CD14-positive monocyte (primary cell): ENCODE data around the gene PRRX2. TPM values are rescaled to one million over a fixed set of nuclear protein-coding genes. Genes with fewer than 3 reads are reported as not detected.

ENCODE experiments used
- DNase-seq, 3 donors: peaks; one replicate each; pipeline ENCODE4 v3.0.0-alpha.2; 2011 to 2022
- H2AFZ ChIP-seq: 2 replicates; pipeline ENCODE4 v1.6.0; 2012; ENCODE audit warnings: mild to moderate bottlenecking, low read depth, low read length, inconsistent platforms; ENCODE audit not compliant: insufficient read depth, poor library complexity, severe bottlenecking
- H3K27ac ChIP-seq, 2 donors: 1 replicate in 1 of 2; 2 replicates in 1 of 2; pipeline ENCODE4 v1.5.1; 2012 to 2013; ENCODE audit warnings: low read length in 2 of 2, control low read depth in 1 of 2, inconsistent platforms in 1 of 2, low read depth in 1 of 2, mild to moderate bottlenecking in 1 of 2
- H3K27me3 ChIP-seq, 2 donors: one replicate each; pipeline versions ENCODE4 v1.6.0 to v1.6.1; 2011 to 2013; ENCODE audit warnings: low read length in 2 of 2; ENCODE audit not compliant: control insufficient read depth in 2 of 2, insufficient read depth in 2 of 2
- H3K36me3 ChIP-seq, 2 donors: replicated peaks in 1 of 2; 1 replicate in 1 of 2; 2 replicates in 1 of 2; pipeline versions ENCODE4 v1.5.1 to v1.6.1; 2012 to 2013; ENCODE audit warnings: low read length in 2 of 2, control low read depth in 1 of 2, inconsistent platforms in 1 of 2, mild to moderate bottlenecking in 1 of 2; ENCODE audit not compliant: insufficient read depth in 2 of 2, control insufficient read depth in 1 of 2
- H3K4me1 ChIP-seq, 2 donors: 1 replicate in 1 of 2; 2 replicates in 1 of 2; pipeline versions ENCODE4 v1.5.1 to v1.6.1; 2012 to 2013; ENCODE audit warnings: low read length in 2 of 2, control low read depth in 1 of 2, inconsistent platforms in 1 of 2, mild to moderate bottlenecking in 1 of 2, moderate library complexity in 1 of 2; ENCODE audit not compliant: insufficient read depth in 2 of 2, control insufficient read depth in 1 of 2
- H3K4me2 ChIP-seq: replicated peaks from 2 replicates; pipeline ENCODE3; 2012; ENCODE audit warnings: low read length, moderate library complexity, mild to moderate bottlenecking; ENCODE audit not compliant: poor library complexity, severe bottlenecking; ENCODE audit errors: extremely low read depth
- H3K4me3 ChIP-seq, 3 experiments: fragments of 200-600 bp in 1 of 3; sonication (generic) in 1 of 3; replicated peaks in 1 of 3; 1 replicate in 2 of 3; 2 replicates in 1 of 3; pipeline ENCODE4 v1.5.1; 2011 to 2013; ENCODE audit warnings: low read length in 3 of 3, mild to moderate bottlenecking in 3 of 3, control low read depth in 2 of 3, low read depth in 2 of 3, inconsistent platforms in 1 of 3, moderate library complexity in 1 of 3
- H3K79me2 ChIP-seq: 2 replicates; pipeline ENCODE4 v1.6.0; 2012; ENCODE audit warnings: mild to moderate bottlenecking, control low read depth, inconsistent platforms, low read length, moderate library complexity; ENCODE audit not compliant: insufficient read depth
- H3K9ac ChIP-seq: 2 replicates; pipeline ENCODE4 v1.6.0; 2017; ENCODE audit warnings: low read length, mild to moderate bottlenecking; ENCODE audit not compliant: insufficient read depth, poor library complexity, severe bottlenecking
- H3K9me3 ChIP-seq, 2 donors: replicated peaks in 1 of 2; 1 replicate in 1 of 2; 2 replicates in 1 of 2; pipeline versions ENCODE4 v1.5.1 to v1.6.1; 2012 to 2013; ENCODE audit warnings: low read length in 2 of 2, control low read depth in 1 of 2; ENCODE audit not compliant: control insufficient read depth in 1 of 2, insufficient read depth in 1 of 2
- H4K20me1 ChIP-seq: 2 replicates; pipeline ENCODE4 v1.6.0; 2012; ENCODE audit warnings: mild to moderate bottlenecking, low read length, control low read depth, moderate library complexity; ENCODE audit not compliant: insufficient read depth
- H3K27ac Mint-ChIP-seq, 7 donors: one replicate each; pipeline ENCODE4 v1.8.0; 2020; ENCODE audit warnings: mild to moderate bottlenecking in 7 of 7, mixed read lengths in 7 of 7, moderate library complexity in 6 of 7, inconsistent platforms in 2 of 7
- H3K27me3 Mint-ChIP-seq, 3 donors: one replicate each; pipeline ENCODE4 v1.8.0; 2021 to 2022; ENCODE audit warnings: low read depth in 3 of 3, mild to moderate bottlenecking in 3 of 3, mixed read lengths in 3 of 3, moderate library complexity in 3 of 3, inconsistent platforms in 1 of 3
- H3K36me3 Mint-ChIP-seq, 2 donors: one replicate each; pipeline ENCODE4 v1.8.0; 2020; ENCODE audit warnings: mixed read lengths in 2 of 2, inconsistent platforms in 1 of 2, mild to moderate bottlenecking in 1 of 2
- H3K4me1 Mint-ChIP-seq: one replicate; pipeline ENCODE4 v1.8.0; 2020; ENCODE audit warnings: mild to moderate bottlenecking, mixed read lengths
- H3K4me3 Mint-ChIP-seq, 2 donors: one replicate each; pipeline ENCODE4 v1.8.0; 2020; ENCODE audit warnings: mild to moderate bottlenecking in 2 of 2, mixed read lengths in 2 of 2, moderate library complexity in 1 of 2
- H3K9me3 Mint-ChIP-seq, 7 donors: one replicate each; pipeline ENCODE4 v1.8.0; 2020 to 2022; ENCODE audit warnings: mixed read lengths in 7 of 7, mild to moderate bottlenecking in 6 of 7, moderate library complexity in 6 of 7, inconsistent platforms in 2 of 7
- WGBS: methylation state at CpG from one replicate; pipeline ENCODE4 v1.1.5; 2013; ENCODE audit warnings: missing lambda C conversion rate; ENCODE audit not compliant: insufficient coverage; 5-methylcytosine and 5-hydroxymethylcytosine counted together
- intact Hi-C, 2 donors: fragments of 100-400 bp; cut with micrococcal nuclease; formaldehyde crosslinking; loops; one replicate each; pipeline versions ENCODE4 v1.15.0 to v1.15.1; 2023
- polyA plus RNA-seq, 3 donors: library from polyadenylated mRNA; depleted of rRNA in 1 of 3; unstranded in 2 of 3; stranded (reverse) in 1 of 3; fragments of 300-500 nt in 2 of 3; fragments of >200 nt in 1 of 3; fragmentation: Illumina TruSeq in 2 of 3; gene quantifications; 1 replicate in 2 of 3; 2 replicates in 1 of 3; pipeline ENCODE4 v1.2.3, GENCODE V29; 2012 to 2021
- TF ChIP-seq, protein P1 (sequence below): fragments of 200-600 bp; IDR thresholded peaks from one replicate; pipeline ENCODE4 v1.8.0; 2022; ENCODE audit warnings: antibody characterized with exemption, mild to moderate bottlenecking

Gene PRRX2
- polyA plus RNA-seq, 3 donors = not detected

GRCh38 chr9:129639034-129639630, 26.3 kb upstream of the PRRX2 start:
- H3K4me2 ChIP-seq = no peak overlapping the region
- no peak overlapping the region for H2AFZ ChIP-seq
- Mint-ChIP-seq H3K4me1 (peaks cover 29% of the 10 kb centered on the region), H3K36me3 (peaks cover 28 to 47% of the 10 kb centered on the region in 2 donors), H3K9me3 (no peaks in the 10 kb centered on the region), H3K27me3 (peaks cover 0 to 10% (median 0%) of the 10 kb centered on the region in 3 donors), H3K27ac (no peak overlapping the region), H3K4me3 (no peak overlapping the region)
- WGBS = 97% methylated on average over 15 of the region's 17 CpGs
- H4K20me1 ChIP-seq = peaks cover 70% of the 10 kb centered on the region
- H3K9me3 ChIP-seq = no peaks in the 10 kb centered on the region
- H3K27ac ChIP-seq = no peak overlapping the region
- peaks cover 19 to 29% of the 10 kb centered on the region in 2 donors for H3K4me1 ChIP-seq
- H3K79me2 ChIP-seq = peaks cover 29% of the 10 kb centered on the region
- no peak overlapping the region for H3K9ac ChIP-seq
- no peak overlapping the region for H3K4me3 ChIP-seq
- no peaks in the 10 kb centered on the region for H3K27me3 ChIP-seq
- no peak for DNase-seq
- peaks cover 45 to 53% of the 10 kb centered on the region in 2 donors for H3K36me3 ChIP-seq
- TF ChIP-seq, protein P1, sequence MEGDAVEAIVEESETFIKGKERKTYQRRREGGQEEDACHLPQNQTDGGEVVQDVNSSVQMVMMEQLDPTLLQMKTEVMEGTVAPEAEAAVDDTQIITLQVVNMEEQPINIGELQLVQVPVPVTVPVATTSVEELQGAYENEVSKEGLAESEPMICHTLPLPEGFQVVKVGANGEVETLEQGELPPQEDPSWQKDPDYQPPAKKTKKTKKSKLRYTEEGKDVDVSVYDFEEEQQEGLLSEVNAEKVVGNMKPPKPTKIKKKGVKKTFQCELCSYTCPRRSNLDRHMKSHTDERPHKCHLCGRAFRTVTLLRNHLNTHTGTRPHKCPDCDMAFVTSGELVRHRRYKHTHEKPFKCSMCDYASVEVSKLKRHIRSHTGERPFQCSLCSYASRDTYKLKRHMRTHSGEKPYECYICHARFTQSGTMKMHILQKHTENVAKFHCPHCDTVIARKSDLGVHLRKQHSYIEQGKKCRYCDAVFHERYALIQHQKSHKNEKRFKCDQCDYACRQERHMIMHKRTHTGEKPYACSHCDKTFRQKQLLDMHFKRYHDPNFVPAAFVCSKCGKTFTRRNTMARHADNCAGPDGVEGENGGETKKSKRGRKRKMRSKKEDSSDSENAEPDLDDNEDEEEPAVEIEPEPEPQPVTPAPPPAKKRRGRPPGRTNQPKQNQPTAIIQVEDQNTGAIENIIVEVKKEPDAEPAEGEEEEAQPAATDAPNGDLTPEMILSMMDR = no peak
- intact Hi-C loops = no loop called here

- Mint-ChIP-seq H3K27ac (no peak overlapping the region), H3K9me3 (no peaks in the 10 kb centered on the region), H3K4me1 (peaks cover 29% of the 10 kb centered on the region), H3K27me3 (peaks cover 0 to 12% (median 0%) of the 10 kb centered on the region in 3 donors), H3K36me3 (peaks cover 27 to 41% of the 10 kb centered on the region in 2 donors), H3K4me3 (no peak overlapping the region)
- Histone ChIP-seq H3K9ac (no peak overlapping the region), H3K79me2 (peaks cover 29% of the 10 kb centered on the region), H3K4me1 (peaks cover 19 to 29% of the 10 kb centered on the region in 2 donors), H3K4me3 (no peak overlapping the region), H3K27me3 (no peaks in the 10 kb centered on the region), H4K20me1 (peaks cover 64% of the 10 kb centered on the region), H2AFZ (no peak overlapping the region), H3K9me3 (no peaks in the 10 kb centered on the region), H3K36me3 (peaks cover 41 to 47% of the 10 kb centered on the region in 2 donors), H3K4me2 (no peak overlapping the region), H3K27ac (no peak overlapping the region)
- DNase-seq = no peak
- intact Hi-C loops = loop anchor here (5.0 kb wide), 2 partner anchors 93 to 153 kb away; no protein-coding TSS in a partner anchor
- 94% methylated on average over 11 of the region's 12 CpGs for WGBS
- TF ChIP-seq, protein P1 = no peak
Observed at GRCh38 chr9:129639756-129640085, 25.7 kb upstream of the PRRX2 start.
